Breast epithelium (tissue), 4 donors: ENCODE measurements around the gene MAB21L4. TPM values are rescaled to one million over a fixed set of nuclear protein-coding genes. Genes with fewer than 3 reads are reported as not detected.

Experiments used
- DNase-seq, 2 donors: peaks; one replicate each; pipeline ENCODE4 v3.0.0-alpha.2; 2019; ENCODE audit warnings: low spot score in 2 of 2
- H3K27ac ChIP-seq, 2 donors: fragments of 200-600 bp; sonication (generic) in 1 of 2; one replicate each; pipeline ENCODE4 v1.5.1; 2016 to 2019; ENCODE audit warnings: mild to moderate bottlenecking in 1 of 2
- H3K27me3 ChIP-seq, 2 donors: fragments of 200-600 bp; sonication (generic) in 1 of 2; one replicate each; pipeline versions ENCODE4 v1.5.1 to v1.6.0; 2017 to 2019; ENCODE audit warnings: control low read depth in 1 of 2, mild to moderate bottlenecking in 1 of 2
- H3K36me3 ChIP-seq: fragments of 200-600 bp; one replicate; pipeline ENCODE4 v1.5.1; 2019
- H3K4me1 ChIP-seq, 2 donors: fragments of 200-600 bp; sonication (generic); one replicate each; pipeline ENCODE4 v1.5.1; 2016 to 2019; ENCODE audit warnings: control low read depth in 1 of 2
- H3K4me3 ChIP-seq, 3 donors: fragments of 200-600 bp; sonication (generic); 1 replicate in 2 of 3; 2 replicates in 1 of 3; pipeline ENCODE4 v1.5.1; 2016 to 2019; ENCODE audit warnings: mild to moderate bottlenecking in 3 of 3, moderate library complexity in 2 of 3
- H3K9me3 ChIP-seq, 2 donors: fragments of 200-600 bp; sonication (generic) in 1 of 2; one replicate each; pipeline ENCODE4 v1.5.1; 2016 to 2019; ENCODE audit warnings: control low read depth in 1 of 2
- POLR2A ChIP-seq: fragments of 450-650 bp; IDR thresholded peaks from one replicate; pipeline ENCODE4 v1.6.1; 2016; ENCODE audit warnings: antibody characterized with exemption, mild to moderate bottlenecking, moderate library complexity
- POLR2AphosphoS5 ChIP-seq, 3 donors: sonication (generic); formaldehyde crosslinking; IDR thresholded peaks; one replicate each; pipeline ENCODE4 v1.6.1; 2017; ENCODE audit warnings: antibody characterized with exemption in 3 of 3
- intact Hi-C: fragments of 100-400 bp; cut with DNase I; formaldehyde crosslinking; loops from one replicate; pipeline ENCODE4 v1.15.1; 2023; ENCODE audit warnings: low total_unique reads
- total RNA-seq, 3 donors: library from RNA; depleted of rRNA; stranded (reverse); fragments of >200 nt; gene quantifications; one replicate each; pipeline ENCODE4 v1.1.0, GENCODE V29; 2016
- TF ChIP-seq, protein P1 (sequence below), 3 donors: fragments of 450-650 bp; IDR thresholded peaks; one replicate each; pipeline ENCODE4 v1.5.1; 2016 to 2017; ENCODE audit warnings: antibody characterized with exemption in 3 of 3, mild to moderate bottlenecking in 3 of 3, moderate library complexity in 3 of 3

Gene MAB21L4
- total RNA-seq, 3 donors from 2014 or later, result 0.15 to 2.3 TPM; not detected in 1

DNA sequence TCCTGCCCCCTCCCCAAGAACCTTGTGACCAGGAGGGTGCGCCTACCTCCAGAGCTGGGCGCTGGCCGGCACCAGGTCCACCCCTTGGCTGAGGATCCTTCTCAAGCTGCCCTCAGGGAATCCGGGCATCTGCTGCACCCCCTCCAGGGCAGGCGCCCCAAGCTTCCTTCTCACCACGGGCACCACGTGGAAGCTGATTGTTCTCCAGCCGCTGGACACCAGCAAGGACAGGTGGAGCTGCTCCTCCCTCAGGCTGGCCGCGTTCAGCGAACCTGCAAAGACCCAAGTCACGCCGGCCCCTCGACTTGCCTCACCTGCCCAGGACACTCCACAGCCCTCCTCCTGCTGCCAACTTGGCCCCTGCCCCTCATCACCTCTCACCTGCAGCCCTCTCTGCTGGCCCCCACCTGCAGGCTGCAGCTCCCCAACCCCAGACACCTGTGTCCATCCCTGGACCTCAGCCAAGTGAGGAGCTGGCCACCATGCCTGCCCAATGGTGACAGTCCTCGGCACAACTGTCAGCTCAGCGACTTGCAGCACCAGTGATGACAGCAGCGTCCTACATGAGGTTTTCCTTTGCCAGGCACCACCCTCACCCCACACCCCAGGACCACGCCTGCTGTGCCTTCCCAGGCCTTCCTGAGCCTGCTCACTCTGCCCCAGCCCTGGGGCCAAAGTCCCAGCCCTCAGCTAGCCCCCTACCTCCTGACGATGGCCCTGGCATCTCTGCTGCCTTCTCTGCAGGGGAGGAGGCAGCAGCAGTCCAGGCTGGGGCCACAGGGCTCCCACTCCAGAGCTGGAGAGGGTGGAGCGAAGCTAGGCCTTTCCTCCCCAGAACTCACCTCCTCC lies 4.2 kb downstream of the MAB21L4 start:
- Histone ChIP-seq H3K27me3 (no peaks in the 10 kb centered on the region), H3K9me3 (no peaks in the 10 kb centered on the region), H3K4me1 (no peaks in the 10 kb centered on the region), H3K27ac (no peak overlapping the region), H3K4me3 (no peak overlapping the region), H3K36me3 (no peaks in the 10 kb centered on the region)
- intact Hi-C loops, result no loop called here
- DNase-seq, result no peak
- TF ChIP-seq POLR2A (no peak), POLR2AphosphoS5 (IDR thresholded peaks at IDR 0.05) (no peak)
- TF ChIP-seq, protein P1, sequence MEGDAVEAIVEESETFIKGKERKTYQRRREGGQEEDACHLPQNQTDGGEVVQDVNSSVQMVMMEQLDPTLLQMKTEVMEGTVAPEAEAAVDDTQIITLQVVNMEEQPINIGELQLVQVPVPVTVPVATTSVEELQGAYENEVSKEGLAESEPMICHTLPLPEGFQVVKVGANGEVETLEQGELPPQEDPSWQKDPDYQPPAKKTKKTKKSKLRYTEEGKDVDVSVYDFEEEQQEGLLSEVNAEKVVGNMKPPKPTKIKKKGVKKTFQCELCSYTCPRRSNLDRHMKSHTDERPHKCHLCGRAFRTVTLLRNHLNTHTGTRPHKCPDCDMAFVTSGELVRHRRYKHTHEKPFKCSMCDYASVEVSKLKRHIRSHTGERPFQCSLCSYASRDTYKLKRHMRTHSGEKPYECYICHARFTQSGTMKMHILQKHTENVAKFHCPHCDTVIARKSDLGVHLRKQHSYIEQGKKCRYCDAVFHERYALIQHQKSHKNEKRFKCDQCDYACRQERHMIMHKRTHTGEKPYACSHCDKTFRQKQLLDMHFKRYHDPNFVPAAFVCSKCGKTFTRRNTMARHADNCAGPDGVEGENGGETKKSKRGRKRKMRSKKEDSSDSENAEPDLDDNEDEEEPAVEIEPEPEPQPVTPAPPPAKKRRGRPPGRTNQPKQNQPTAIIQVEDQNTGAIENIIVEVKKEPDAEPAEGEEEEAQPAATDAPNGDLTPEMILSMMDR (IDR thresholded peaks at IDR 0.05), result no peak

GRCh38 chr2:240890691-240891090 lies 5.3 kb downstream of the MAB21L4 start:
- no peaks in the 10 kb centered on the region for H3K27me3 ChIP-seq
- no peak for DNase-seq
- H3K4me3 ChIP-seq, result no peak overlapping the region
- TF ChIP-seq POLR2A (no peak), POLR2AphosphoS5 (IDR thresholded peaks at IDR 0.05) (no peak)
- TF ChIP-seq, protein P1 (IDR thresholded peaks at IDR 0.05), result no peak
- no peaks in the 10 kb centered on the region for H3K36me3 ChIP-seq
- intact Hi-C loops, result no loop called here
- no peak overlapping the region for H3K27ac ChIP-seq
- H3K9me3 ChIP-seq, result no peaks in the 10 kb centered on the region
- no peaks in the 10 kb centered on the region for H3K4me1 ChIP-seq

- H3K27me3 ChIP-seq, result no peaks in the 10 kb centered on the region
- DNase-seq, result no peak
- H3K36me3 ChIP-seq, result no peaks in the 10 kb centered on the region
- TF ChIP-seq POLR2A (no peak), POLR2AphosphoS5 (IDR thresholded peaks at IDR 0.05) (no peak)
- TF ChIP-seq, protein P1 (IDR thresholded peaks at IDR 0.05), result no peak
- no peak overlapping the region for H3K27ac ChIP-seq
- no peak overlapping the region for H3K4me3 ChIP-seq
- intact Hi-C loops, result no loop called here
- no peaks in the 10 kb centered on the region for H3K4me1 ChIP-seq
- no peaks in the 10 kb centered on the region for H3K9me3 ChIP-seq
Observed at GRCh38 chr2:240889601-240890560, 6.1 kb downstream of the MAB21L4 start.

- H3K27me3 ChIP-seq, result no peaks in the 10 kb centered on the region
- no peak overlapping the region for H3K4me3 ChIP-seq
- no peak for DNase-seq
Observed at GRCh38 chr2:240888890-240889573, 6.9 kb downstream of the MAB21L4 start.

More at GRCh38 chr2:240888890-240889573, 6.9 kb downstream of the MAB21L4 start:
- Histone ChIP-seq H3K27ac (no peak overlapping the region), H3K9me3 (no peaks in the 10 kb centered on the region), H3K4me1 (no peaks in the 10 kb centered on the region), H3K36me3 (no peaks in the 10 kb centered on the region)
- TF ChIP-seq POLR2AphosphoS5 (IDR thresholded peaks at IDR 0.05) (no peak), POLR2A (no peak)
- TF ChIP-seq, protein P1 (IDR thresholded peaks at IDR 0.05), result no peak
- intact Hi-C loops, result no loop called here
